Cerebellar nuclear complex (tissue), 1 donor: ENCODE measurements around the gene HAO2.
"Not testable (repeated sequence)": the region's sequence is repeated elsewhere in the genome, so short reads cannot be mapped to it uniquely, and the experiment has no call there.

Experiments used
- DNase-seq, 2 experiments: peaks; one replicate each; lab custom pipeline; 2025; lab: John Stamatoyannopoulos, UW

HAO2 gene

DNA sequence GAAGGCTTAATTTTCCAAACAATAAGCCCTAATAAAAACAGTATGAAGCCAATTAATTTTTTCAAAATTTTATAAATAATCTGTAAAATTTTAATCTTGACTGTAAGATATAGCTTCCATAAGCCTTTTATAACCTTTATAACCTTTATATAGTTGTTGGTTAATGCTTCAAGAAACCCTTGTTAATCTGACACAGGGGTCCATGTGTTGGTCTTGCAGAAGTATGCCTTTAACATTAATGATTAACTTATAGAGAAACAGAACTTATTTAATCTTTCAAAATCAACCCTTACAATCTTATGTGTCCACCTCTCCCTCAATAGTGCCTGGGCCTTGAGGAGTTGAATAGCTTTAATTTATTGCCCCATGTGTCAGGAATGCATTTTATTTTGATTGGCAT, 23.2 kb upstream of the HAO2 start:
- DNase-seq: no peak

DNA sequence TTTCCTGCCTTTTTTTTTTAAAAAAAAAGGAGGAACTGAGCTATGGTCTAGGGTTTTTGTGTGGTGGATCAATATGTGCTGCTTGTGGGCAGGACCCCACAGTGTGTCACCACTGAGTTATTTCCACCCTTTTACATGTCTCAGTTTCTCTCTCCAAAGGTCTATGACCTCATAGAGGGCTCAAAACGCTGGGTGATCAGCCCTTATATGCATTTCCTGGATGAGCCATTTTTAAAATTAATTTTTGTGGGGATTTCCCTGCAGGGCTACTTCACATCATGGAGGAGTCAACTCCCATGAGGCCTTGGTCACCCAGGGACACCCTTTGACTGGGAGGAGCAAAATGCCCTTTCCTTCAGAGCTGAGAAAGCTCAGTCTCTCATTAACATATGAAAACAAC, 20.7 kb upstream of the HAO2 start:
- no peak for DNase-seq

DNA sequence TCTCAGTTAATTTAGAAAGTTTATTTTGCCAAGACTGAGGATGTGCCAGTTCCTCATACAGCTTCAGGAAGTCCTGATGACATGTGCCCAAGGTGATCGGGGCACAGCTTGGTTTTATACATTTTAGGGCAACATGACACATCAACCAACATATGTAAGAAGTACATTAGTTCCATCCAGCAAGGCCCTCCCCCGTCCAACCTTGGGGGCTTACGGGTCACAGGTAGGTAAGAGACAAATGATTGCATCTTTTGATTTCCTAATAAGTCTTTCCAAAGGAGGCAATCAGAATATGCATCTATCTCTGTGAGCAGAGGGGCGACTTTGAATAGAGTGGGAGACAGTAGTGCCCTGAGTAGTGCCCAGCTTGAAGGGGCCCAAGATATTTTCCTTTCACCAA, 19.6 kb upstream of the HAO2 start:
- no peak for DNase-seq

DNA sequence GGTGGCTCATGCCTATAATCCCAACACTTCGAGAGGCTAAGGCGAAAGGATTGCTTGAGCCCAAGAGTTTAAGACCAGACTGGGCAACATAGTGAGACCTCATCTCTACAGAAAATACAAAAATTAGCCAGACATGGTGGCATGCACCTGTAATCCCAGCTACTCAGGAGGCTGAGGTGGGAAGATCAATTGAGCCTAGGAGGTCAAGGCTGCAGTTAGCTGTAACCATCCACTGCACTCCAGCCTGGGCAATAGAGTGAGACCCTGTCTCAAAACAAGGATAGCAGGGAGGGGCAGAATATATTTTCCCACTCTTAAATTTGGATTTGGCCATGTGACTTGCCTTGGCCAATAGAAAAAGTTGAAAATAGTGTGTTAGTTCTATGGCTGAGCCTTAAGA, 17.7 kb upstream of the HAO2 start:
- not testable (repeated sequence) for DNase-seq

DNA sequence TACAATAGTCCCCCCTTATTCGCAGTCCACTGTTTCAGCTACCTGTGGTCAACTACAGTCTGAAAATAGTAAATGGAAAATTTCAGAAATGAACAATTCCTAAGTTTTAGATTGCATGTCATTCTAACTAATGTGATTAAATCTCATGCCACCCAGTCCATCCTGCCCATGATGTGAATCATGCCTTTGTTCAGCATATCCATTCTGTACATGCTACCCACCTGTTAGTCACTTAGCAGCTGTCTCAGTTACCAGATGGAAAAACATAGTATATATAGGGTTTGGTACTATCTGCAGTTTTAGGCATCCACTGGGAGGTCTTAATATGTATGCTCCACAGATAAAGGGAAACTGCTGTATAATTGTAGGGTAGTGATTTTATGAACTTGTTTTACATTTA, 16.6 kb upstream of the HAO2 start:
- DNase-seq: no peak

DNA sequence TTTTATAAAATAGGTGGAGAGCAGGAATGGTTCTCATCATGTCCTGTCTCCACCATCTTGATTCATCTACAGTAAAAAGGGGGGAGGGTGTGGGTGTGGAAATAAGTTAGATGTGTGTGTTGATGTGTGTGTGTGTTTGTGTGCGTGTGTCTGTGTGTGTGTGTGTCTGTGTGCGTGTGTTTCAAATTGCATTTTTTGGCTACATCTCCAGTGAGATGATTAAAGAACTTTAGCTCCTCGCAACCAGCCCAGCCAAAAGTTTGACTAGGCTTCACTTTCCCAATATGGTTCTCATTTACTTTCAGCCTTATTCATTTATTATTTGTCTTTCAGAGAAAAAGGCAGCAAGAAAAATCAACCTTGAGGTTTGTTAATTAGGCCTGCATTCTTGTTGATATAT, 14.7 kb upstream of the HAO2 start:
- DNase-seq: no peak

DNA sequence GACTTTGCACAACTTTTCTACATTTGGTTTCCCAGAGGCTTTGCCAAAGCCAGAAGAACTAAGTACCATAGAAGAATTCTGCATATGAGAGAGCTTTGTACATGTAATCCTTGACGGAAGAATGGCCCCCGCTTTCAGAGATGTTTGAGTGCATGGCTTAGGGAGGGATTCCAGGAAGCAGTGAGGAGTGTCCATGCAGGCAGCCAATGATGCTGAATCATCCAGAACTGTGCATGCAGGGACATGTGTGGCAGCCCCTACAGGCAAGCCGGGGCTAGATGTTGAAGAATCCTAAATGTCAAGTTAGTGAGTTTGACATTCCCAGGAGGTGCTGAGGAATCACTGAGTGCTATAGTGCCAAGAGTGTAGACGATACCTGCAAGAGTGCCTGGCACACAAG, 9.9 kb upstream of the HAO2 start:
- DNase-seq: no peak

DNA sequence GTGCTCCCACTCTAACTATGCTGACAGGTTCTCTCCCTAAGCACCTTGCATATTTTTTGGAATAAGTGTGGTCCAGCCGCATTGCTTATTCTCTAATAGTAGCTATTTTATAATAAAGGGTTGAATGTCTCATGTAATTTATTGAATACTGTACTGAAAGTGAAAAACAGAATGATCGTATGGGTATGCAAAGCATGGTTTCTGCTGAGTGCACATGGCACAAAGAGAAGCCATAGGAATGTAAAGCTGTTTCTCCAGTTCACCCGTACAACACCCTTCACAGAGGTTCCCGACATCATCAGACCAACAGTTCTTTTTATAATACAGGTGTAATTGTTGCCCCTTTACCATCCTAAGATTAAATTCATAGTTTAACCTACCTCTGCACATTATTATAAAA, 8.9 kb upstream of the HAO2 start:
- DNase-seq: no peak

DNA sequence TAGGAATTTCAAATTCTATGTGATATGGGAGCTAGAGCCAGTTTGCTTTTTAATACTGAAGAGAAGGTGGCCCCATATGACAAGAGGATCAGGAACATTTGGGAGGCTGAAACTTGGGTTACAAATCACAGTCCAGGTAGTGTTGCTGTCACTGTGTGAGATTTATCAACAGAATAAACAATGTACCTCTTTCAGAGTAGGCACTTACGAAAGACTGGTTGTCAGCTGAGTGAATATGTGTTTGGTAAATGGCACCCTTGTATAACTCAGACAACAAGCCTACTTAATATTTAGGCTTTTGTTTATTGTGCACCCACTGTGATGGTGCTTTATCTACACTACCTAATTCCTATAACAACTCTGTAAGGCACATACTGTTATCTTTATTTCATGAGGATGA, 7.4 kb upstream of the HAO2 start:
- no peak for DNase-seq

DNA sequence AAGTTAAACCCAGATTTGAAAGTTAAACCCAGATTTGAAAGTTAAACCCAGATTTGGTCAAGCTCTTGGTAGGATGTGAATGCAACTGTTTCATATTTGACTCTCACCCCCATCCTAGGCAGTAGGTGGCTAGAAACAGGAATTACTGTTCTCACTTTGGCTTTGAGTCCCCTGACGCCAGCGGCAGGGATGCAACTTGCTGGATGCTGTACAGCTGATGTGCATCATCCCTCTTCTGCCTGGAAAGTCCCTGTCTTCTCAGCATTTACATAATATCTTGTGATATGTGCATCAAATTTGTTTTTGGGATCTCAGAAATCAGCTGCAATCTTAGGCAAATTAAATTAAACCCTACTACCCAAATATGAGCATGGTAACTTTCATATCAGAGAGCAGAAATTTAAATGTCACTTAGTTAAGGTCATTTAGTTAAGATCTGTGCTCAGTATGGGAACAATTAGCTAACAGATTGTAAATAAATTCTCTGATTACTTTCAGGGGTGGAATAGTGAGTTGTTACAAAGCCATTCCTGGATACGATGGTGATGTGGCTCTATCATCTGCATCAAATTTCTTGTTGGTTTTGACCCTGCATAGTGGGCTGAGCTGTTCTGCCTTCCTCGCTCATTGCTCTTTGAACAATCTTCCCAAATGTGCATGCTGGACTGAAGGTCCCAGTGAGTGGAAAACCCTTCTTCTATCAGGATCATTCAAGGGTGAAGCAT, 6.8 kb upstream of the HAO2 start:
- DNase-seq: no peak

DNA sequence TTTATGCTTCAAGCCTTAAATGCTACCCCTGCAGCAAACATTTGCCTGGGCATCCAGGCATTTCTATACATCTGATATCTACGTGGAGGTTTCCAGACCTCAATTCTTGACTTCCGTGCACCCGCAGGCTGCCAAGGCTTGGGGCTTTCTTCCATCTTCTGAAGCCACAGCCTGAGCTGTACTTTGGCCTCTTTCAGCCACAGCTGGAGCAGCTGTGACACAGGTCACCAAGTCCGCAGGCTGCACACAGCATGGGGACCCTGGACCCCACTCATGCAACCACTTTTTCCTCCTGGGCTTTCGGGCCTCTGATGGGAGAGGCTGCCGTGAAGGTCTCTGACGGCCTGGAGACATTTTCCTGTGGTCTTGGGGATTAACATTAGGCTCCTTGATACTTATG, 5.4 kb upstream of the HAO2 start:
- DNase-seq: no peak

DNA sequence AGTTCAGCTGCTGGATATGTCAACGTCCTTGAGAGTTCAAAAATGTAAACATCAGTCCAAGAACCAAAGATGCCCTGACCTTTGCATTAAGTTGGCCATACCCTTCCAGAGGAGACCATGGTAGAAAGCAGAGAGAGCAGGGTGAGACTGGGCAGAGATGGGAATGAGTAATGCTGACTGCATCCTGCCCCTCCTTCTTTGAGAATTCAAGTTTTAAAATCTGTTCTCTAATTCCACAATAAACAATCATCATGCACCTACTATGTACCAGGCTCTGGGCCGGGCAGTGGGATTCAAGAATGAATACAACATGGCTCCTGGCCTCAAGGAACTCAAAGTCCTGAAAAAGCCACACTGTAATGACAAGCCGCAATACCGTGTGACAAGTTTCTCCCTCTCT, 3.9 kb upstream of the HAO2 start:
- DNase-seq: no peak

DNA sequence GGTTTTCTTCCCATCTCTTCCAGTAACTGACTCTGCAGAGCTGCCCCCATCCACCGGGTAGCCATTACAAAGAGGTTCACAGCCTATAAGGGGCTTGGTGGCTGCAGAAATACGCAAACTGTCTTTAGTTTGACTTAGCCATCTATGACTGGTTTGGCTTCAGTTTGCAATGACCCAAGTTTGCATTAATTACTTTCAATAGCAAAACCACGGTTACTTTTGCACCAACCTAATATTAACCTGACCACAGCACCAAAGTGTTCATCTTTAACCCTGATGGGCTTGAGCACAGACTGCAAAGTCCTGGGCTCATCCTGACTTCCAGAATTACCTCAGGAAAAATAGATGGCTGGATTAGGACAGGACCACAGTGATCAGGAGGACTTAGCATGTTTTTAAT, 2.2 kb upstream of the HAO2 start:
- DNase-seq: no peak

DNA sequence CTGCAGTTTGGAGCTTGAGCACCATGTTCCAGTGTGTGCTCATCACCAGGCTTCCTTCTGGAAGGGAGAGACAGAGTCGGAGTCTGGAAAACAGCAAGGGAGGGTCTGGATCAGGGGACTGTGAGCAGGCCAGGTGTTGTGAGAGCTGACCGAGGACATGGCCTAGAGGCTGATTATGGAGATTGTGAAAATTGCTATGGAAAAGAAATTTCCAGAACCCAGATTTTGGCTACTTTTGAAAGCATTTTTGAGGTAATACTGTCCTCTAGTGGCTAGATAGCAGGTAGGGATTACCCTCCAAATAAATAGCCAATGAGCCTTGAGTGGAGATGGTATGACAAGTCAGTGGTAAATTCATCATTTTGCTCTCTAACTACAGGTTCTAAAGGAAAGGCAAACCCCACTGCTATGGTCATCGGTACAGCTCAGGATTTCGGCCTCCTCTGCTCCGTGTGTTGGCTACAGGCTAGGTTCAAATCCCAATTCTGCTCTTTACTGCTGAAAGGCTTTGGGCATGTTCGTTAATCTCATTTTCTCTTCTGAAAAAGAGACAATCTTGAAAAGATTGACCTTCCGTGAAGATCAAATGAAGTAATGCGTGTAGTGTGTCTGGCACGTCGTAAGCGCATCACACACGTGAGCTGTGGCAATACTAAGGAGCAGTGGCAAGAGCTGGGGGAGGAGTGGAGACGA, 1.0 kb upstream of the HAO2 start:
- DNase-seq: no peak

DNA sequence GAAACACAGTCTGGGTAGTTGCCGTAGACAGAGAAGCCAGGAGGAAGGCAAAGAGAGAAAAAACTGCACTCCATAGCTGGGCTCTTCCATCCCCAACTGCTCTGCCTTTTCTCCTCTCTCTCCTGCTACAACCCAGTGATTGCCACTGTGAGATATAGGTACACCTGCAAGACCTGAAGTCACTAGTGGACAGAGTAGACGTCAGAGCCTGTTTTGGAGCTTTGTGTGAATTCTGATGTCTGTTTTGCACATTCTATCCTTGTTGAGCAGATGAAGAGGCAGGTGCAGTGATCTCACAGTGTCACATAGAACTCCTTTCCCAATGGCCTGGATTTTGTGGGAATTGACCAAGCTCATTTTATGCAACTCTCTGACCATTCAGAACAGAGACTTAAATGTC, 2.2 kb downstream of the HAO2 start:
- no peak for DNase-seq

DNA sequence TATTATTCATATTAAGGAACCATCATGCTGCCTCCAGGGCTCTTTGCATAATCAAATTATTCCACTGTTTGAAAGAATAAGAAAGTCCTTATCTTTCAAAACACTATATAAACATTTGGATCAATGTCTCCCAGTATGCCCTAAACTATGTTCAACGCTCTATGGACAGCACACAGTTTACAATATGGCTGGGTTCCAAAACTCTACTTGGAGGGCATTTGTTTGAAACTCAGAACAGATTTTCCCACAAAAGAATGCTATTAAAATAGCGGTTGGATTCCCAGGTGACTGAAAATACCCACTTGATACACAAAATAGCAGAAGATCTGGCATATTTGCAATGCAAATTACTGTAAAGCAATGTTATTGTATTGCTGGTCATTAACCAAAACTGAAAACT, 3.2 kb downstream of the HAO2 start:
- no peak for DNase-seq

DNA sequence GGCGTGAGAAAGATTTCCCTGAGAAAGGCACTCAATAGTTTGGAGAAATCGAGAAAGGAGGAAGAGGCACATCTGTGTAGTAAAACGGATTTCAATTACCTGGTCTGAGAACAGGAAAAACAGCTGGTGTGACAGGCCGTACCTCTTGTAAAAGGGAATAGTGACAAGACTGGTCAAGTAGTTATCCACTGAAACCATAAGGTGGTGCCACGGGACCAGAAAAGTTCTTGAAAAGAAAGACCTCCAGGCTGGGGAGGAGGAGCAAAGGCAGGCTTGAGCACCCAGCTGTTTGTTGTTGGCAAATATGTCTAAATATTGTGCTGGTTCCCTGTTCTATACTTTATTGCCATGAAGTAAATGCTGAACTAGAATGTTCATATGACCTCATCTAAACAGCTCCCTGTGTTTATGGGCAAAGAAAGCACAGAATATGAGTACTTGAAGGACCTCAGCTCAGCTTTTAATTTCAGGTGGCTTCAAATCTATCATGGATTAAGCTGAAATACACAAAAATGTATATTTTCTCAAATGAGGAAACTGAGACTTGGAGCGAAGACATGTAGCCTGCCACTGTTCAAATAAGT, 4.0 kb downstream of the HAO2 start:
- DNase-seq: no peak

DNA sequence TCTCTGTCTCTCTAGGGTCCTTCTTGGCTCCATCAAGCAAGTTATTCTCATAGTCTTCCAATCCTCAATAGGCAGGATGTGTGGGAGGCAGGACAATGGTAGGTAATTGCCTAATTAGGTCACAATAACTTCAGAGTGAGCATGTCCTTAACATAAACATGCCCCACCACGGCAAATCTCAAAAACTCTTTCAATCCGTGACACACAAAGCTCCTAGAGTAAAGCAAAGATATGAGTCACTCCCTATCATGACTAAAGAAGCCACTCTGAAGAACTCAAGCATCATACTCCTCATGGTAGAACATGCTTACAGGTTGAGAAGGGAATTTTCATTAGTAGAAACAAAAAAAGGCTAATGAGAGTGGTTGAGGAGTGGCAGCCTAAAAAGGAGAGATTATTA, 4.9 kb downstream of the HAO2 start:
- no peak for DNase-seq

DNA sequence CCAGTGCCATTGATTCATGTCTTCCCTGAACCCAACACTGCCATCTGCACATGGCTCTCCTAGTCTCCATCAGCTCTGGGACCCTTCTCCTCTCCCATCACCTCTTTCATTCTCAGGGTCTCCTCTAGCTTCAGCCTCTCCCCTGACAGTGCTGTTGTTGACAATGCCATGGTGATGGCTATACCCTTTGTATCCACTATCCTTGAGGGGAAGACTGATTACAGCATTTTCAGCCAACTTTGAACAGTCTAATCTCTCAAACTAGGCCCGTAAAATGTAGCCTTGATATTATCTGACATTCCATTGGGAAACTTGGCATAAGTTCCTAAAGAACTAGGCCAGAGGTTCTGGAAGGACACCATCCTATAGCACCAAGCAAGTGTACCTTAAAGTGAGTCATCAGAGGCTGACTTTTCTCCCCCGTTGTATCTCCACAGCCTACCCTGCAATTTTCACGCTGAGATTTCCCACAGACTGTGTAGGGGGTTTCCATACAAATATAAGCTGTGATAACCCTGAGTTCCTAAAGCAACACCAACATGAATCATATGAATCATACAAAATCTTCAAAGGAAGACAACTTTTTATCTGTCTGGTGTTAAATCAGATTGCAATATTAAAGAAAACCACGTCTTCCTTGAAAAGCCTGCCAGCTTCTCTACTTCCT, 5.8 kb downstream of the HAO2 start:
- no peak for DNase-seq

DNA sequence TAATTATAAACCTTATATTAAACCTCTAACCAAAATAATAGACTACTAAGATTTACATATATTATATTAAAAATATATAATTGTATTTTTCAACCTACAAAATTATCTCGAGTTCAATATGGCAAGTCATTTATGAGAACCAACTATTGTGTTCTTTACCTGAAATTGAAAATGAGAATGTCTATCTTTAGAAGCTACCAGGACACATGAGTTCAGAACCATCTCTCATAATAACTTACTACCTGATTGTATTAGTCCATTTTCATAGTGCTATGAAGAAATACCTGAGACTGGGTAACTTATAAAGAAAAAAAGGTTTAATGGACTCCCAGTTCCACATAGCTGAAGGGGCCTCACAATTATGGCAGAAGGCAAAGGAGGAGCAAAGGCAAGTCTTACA, 6.8 kb downstream of the HAO2 start:
- no peak for DNase-seq

DNA sequence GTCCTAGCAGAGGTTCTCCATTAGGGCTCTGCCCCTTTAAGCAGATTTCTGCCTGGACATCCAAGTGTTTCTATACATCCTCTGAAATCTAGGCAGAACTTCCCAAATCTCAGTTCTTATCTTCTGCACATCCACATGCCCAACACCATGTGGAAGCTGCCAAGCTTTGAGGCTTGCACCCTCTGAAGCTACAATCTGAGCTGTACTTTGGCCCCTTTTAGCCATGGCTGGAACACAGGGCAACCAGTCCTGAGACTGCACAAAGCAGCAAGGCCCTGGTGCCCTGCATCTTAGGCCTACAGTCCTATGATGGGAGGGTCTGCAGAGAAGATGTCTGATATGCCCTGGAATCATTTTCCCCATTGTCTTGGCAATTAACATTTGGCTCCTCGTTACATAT, 8.0 kb downstream of the HAO2 start:
- DNase-seq: no peak

DNA sequence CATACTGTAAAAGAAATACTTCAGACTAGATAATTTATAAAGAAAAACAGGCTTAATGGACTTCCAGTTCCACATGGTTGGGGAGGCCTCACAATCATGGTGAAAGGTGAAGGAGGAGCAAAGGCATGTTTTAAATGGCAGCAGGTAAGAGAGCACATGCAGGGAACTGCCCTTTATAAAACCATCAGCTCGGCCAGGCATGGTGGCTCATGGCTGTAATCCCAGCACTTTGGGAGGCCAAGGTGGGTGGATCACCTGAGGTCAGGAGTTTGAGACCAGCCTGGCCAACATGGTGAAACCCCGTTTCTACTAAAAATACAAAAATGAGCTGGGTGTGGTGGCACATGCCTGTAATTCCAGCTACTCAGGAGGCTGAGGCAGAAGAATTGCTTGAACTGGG, 9.0 kb downstream of the HAO2 start:
- not testable (repeated sequence) for DNase-seq

DNA sequence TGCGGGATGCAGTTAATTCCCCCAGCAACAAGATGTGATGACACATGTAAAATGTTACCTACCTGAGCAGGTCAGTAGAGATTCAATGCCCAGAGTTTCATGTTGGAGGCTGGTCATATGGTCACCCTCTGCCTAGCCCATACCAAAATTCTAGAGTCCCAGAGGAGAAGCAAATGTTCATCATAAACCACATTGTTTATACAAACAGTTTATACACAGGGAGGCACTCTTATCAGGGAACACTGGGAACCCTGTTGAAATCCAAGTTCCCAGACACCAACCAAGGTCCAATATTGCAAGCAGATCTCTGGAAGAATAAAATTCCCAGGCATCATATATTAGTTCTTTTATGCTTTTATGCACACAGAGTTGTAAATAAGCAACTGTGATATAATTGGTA, 10.5 kb downstream of the HAO2 start:
- no peak for DNase-seq
